Measurements from ENCODE around the gene KBTBD8.

KBTBD8 gene

GRCh38 chr3:66998904-66999235 lies 763 bp downstream of the KBTBD8 start:
- DNase-seq: no peak

- no peak for DNase-seq
Measured at GRCh38 chr3:67000009-67000408, 1.9 kb downstream of the KBTBD8 start.

GRCh38 chr3:67001086-67001861 lies 3.2 kb downstream of the KBTBD8 start:
- DNase-seq: no peak

GRCh38 chr3:67005974-67006373 lies 7.9 kb downstream of the KBTBD8 start:
- no peak for DNase-seq

- no peak for DNase-seq
Measured at GRCh38 chr3:67006460-67006859, 8.4 kb downstream of the KBTBD8 start.

- DNase-seq: no peak
Measured at GRCh38 chr3:67008388-67008787, 10.3 kb downstream of the KBTBD8 start.

GRCh38 chr3:67009716-67010115 lies 11.6 kb downstream of the KBTBD8 start:
- no peak for DNase-seq

- no peak for DNase-seq
Measured at GRCh38 chr3:67011414-67012131, 13.5 kb downstream of the KBTBD8 start.

GRCh38 chr3:67012564-67012963 lies 14.5 kb downstream of the KBTBD8 start:
- no peak for DNase-seq

GRCh38 chr3:67015702-67016484 lies 17.8 kb downstream of the KBTBD8 start:
- DNase-seq: no peak

GRCh38 chr3:67016522-67017080 lies 18.5 kb downstream of the KBTBD8 start:
- DNase-seq: no peak

GRCh38 chr3:67017211-67017610 lies 19.1 kb downstream of the KBTBD8 start:
- DNase-seq: no peak

GRCh38 chr3:67018105-67018788 lies 20.1 kb downstream of the KBTBD8 start:
- no peak for DNase-seq

GRCh38 chr3:67018789-67019526 lies 20.9 kb downstream of the KBTBD8 start:
- DNase-seq: no peak

GRCh38 chr3:67028001-67028784 lies 30.1 kb downstream of the KBTBD8 start:
- DNase-seq: no peak

- DNase-seq: no peak
Measured at GRCh38 chr3:67030785-67031740, 33.0 kb downstream of the KBTBD8 start.

- no peak for DNase-seq
Measured at GRCh38 chr3:67031986-67032385, 33.9 kb downstream of the KBTBD8 start.

GRCh38 chr3:67033079-67033478 lies 35.0 kb downstream of the KBTBD8 start:
- DNase-seq: no peak

GRCh38 chr3:67034371-67034770 lies 36.3 kb downstream of the KBTBD8 start:
- DNase-seq: no peak

GRCh38 chr3:67037615-67038014 lies 39.5 kb downstream of the KBTBD8 start:
- no peak for DNase-seq
